ENCODE results near the gene TAF3.
A peak's percentile ranks its signal among the peaks of the same experiment; 100 is the strongest.
"Not testable (repeated sequence)": the region's sequence is repeated elsewhere in the genome, so short reads cannot be mapped to it uniquely, and the experiment has no call there.

Gene TAF3

DNA sequence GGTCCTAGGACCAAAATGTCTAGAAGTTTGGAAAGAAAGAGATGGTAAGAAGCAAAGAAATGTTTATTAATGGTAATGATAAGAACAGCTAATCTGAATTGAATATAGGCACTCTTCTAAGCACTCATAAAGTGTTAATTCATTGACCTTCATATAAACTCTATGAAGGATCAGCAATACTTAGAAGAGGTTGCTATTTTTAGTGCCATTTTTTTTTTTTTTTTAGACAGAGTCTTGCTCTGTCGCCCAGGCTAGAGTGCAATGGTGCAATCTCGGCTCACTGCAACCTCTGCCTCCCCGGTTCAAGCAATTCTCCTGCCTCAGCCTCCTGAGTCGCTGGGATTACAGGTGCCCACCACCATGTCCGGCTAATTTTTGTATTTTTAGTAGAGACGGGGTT lies 36.1 kb upstream of the TAF3 start:
- H3K27me3 ChIP-seq (ENCODE audit: control insufficient read depth in 3 of 3, insufficient read depth in 3 of 3, low read depth in 1 of 3, low read length in 3 of 3); H3K4ac ChIP-seq (ENCODE audit: low read length); H3K23ac ChIP-seq (ENCODE audit: low read depth, low read length, poor library complexity); H3K14ac ChIP-seq (ENCODE audit: low read length); H3K4me3 ChIP-seq (ENCODE audit: low read length in 2 of 2); H3K9ac ChIP-seq (ENCODE audit: low read depth, low read length, poor library complexity); DNase-seq (ENCODE audit: low spot score); H3K9me3 ChIP-seq (replicated peaks in 1 of 2; ENCODE audit: control insufficient read depth in 2 of 2, insufficient read depth in 1 of 2, low read depth in 1 of 2, low read length in 2 of 2); H3K18ac ChIP-seq (ENCODE audit: low read length); H3K4me2 ChIP-seq (ENCODE audit: insufficient read depth, low read length, poor library complexity, severe bottlenecking); H2BK15ac ChIP-seq (ENCODE audit: low read length); H3K4me1 ChIP-seq (ENCODE audit: control insufficient read depth in 2 of 2, insufficient read depth in 1 of 2, low read depth in 1 of 2, low read length in 2 of 2); H4K91ac ChIP-seq (ENCODE audit: low read depth, low read length, poor library complexity); H3K27ac ChIP-seq (replicated peaks; ENCODE audit: low read length); H3K79me1 ChIP-seq (ENCODE audit: low read depth, low read length); H4K8ac ChIP-seq (ENCODE audit: low read depth, low read length); H2AFZ ChIP-seq (ENCODE audit: low read length); H2AK5ac ChIP-seq (ENCODE audit: low read depth, low read length); H2BK12ac ChIP-seq (ENCODE audit: low read length); H2BK120ac ChIP-seq (ENCODE audit: low read depth, low read length); H2BK5ac ChIP-seq (ENCODE audit: low read length): not testable (repeated sequence)
- peaks cover 7 to 72% of the 10 kb centered on the region in 2 donors for H3K36me3 ChIP-seq (replicated peaks in 1 of 2; ENCODE audit: control insufficient read depth in 2 of 2, insufficient read depth in 2 of 2, low read length in 2 of 2)
- WGBS, 2 donors (ENCODE audit: extremely low coverage in 2 of 2, insufficient read length in 2 of 2, insufficient replicate concordance in 1 of 2), result no CpG with 5 or more reads among the region's 6 CpGs

DNA sequence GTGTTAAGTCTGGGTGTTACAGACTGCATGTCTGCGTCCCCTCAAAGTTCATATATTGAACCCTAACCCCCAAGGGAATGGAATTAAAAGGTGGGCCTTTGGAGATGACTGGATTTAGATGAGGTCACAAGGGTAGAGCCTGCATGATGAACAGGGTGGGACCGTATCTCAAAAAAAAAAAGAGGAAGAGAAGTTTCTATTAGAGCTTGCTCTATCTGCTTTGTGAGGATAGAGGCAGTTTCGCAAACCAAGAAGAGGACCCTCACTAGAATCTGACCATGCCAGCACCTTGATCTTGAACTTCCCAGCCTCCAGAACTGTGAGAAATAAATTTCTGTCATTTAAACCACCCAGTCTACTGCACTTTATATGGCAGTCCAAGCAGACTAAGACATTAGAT lies 31.9 kb upstream of the TAF3 start:
- peaks cover 8% of the 10 kb centered on the region for H3K79me1 ChIP-seq (ENCODE audit: low read depth, low read length)
- H2AK5ac ChIP-seq (ENCODE audit: low read depth, low read length), result no peak overlapping the region
- no peak overlapping the region for H3K27ac ChIP-seq (replicated peaks; ENCODE audit: low read length)
- no peak overlapping the region for H3K18ac ChIP-seq (ENCODE audit: low read length)
- H3K4me1 ChIP-seq (ENCODE audit: control insufficient read depth in 2 of 2, insufficient read depth in 1 of 2, low read depth in 1 of 2, low read length in 2 of 2), result peaks cover 4 to 10% of the 10 kb centered on the region in 2 donors
- peaks cover 2 to 41% of the 10 kb centered on the region in 2 donors for H3K36me3 ChIP-seq (replicated peaks in 1 of 2; ENCODE audit: control insufficient read depth in 2 of 2, insufficient read depth in 2 of 2, low read length in 2 of 2)
- no peak for DNase-seq (ENCODE audit: low spot score)
- H3K23ac ChIP-seq (ENCODE audit: low read depth, low read length, poor library complexity), result no peak overlapping the region
- H2BK15ac ChIP-seq (ENCODE audit: low read length), result no peak overlapping the region
- no peak overlapping the region for H2BK5ac ChIP-seq (ENCODE audit: low read length)
- H3K4me2 ChIP-seq (ENCODE audit: insufficient read depth, low read length, poor library complexity, severe bottlenecking), result no peak overlapping the region
- WGBS, 2 donors (ENCODE audit: extremely low coverage in 2 of 2, insufficient read length in 2 of 2, insufficient replicate concordance in 1 of 2), result no CpG with 5 or more reads among the region's 3 CpGs
- no peaks in the 10 kb centered on the region for H3K9me3 ChIP-seq (replicated peaks in 1 of 2; ENCODE audit: control insufficient read depth in 2 of 2, insufficient read depth in 1 of 2, low read depth in 1 of 2, low read length in 2 of 2)
- H2AFZ ChIP-seq (ENCODE audit: low read length), result no peak overlapping the region
- no peak overlapping the region for H4K91ac ChIP-seq (ENCODE audit: low read depth, low read length, poor library complexity)
- no peaks in the 10 kb centered on the region for H3K27me3 ChIP-seq (ENCODE audit: control insufficient read depth in 3 of 3, insufficient read depth in 3 of 3, low read depth in 1 of 3, low read length in 3 of 3)
- H3K4ac ChIP-seq (ENCODE audit: low read length), result no peak overlapping the region
- H2BK120ac ChIP-seq (ENCODE audit: low read depth, low read length), result no peak overlapping the region
- H4K8ac ChIP-seq (ENCODE audit: low read depth, low read length), result no peak overlapping the region
- peak overlapping the region in 1 of 2 donors; percentile 96 for H3K4me3 ChIP-seq (ENCODE audit: low read length in 2 of 2)
- H3K9ac ChIP-seq (ENCODE audit: low read depth, low read length, poor library complexity), result no peak overlapping the region
- no peak overlapping the region for H2BK12ac ChIP-seq (ENCODE audit: low read length)
- H3K14ac ChIP-seq (ENCODE audit: low read length), result no peak overlapping the region

DNA sequence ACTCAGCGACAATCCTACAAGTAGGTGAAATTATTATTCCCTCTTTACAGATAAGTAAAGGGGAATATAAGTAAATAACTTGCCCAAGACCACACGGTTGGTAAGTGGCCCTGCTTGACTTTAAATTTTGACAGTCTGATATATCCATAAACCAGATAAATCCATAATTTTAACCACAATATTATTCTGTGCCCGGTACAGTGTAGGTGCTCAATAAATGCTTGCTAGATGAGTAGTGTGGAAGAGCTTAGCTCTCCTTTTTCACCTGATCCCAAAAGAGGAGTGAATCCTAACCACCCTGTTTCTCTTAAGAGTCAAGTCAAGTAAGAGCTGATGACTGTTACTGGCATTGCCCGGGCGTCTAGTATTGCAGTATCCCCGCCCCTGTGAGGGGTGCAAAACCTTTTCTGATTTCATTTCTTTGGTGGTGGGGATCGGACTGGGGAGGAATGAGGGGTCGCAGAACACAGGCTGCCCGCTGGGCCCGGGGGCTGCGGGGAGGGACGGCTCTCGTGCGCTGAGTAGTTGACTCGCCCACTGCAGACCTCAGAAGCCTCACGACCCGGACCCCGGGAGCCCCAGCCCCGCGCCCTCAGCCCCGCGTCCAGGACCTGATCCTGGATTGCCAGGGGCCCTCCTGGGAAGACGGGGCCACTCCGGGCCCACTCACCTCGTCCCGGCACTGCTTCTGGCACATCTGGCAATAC lies 31.0 kb upstream of the TAF3 start:
- Histone ChIP-seq H2BK12ac (ENCODE audit: low read length) (no peak overlapping the region), H3K79me1 (ENCODE audit: low read depth, low read length) (peaks cover 8% of the 10 kb centered on the region)

DNA sequence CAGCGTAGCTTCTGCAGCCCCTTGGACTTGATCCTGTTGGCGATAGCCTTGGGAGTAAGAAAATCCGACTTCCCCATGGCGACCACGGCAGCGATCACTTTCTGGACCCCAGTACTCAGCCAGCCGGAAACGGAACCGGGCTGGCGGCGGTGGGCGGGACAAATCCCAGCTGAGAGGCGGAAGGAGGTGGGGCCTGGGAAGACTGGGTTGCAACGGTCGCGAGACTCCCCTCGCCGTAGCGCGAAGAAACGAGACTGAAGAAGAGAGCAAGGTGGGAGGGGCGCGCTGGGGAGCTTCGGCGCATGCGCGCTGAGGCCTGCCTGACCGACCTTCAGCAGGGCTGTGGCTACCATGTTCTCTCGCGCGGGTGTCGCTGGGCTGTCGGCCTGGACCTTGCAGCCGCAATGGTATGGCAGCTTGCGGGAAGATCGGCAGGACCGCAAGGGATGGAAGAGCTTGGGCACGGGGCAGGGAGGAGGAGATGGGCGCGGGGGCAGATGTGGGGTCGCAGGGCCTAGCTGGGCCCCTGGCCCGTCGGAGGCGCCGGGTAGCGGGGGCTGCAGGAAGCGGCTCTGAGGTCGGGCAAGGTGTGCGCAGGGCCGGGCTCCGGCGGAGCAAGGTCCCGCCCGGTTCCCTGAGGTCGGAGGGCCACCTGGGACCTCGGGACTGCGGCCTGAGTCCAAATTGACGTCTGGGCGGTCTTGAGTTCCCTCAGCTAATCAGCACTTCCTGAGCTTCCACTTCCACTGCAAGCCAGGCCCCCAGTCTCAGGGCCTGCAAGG lies 30.3 kb upstream of the TAF3 start, which contains the start of the genes ATP5F1C and KIN:
Gene ATP5F1C, plus strand, starts transcription at position 321 of the 782 bp plus-strand sequence. Its CDS starts 31 bp downstream, at position 352.
Gene KIN, minus strand, starts transcription at position 137 of the 782 bp plus-strand sequence. Its CDS starts 60 bp downstream, at position 77.
- Histone ChIP-seq H3K4me3 (ENCODE audit: low read length in 2 of 2) (peak within 1 kb of the TSS; percentile 96), H3K4ac (ENCODE audit: low read length) (no peak within 1 kb of the TSS), H3K18ac (ENCODE audit: low read length) (peak within 1 kb of the TSS; percentile 95), H4K8ac (ENCODE audit: low read depth, low read length) (no peak within 1 kb of the TSS), H4K91ac (ENCODE audit: low read depth, low read length, poor library complexity) (no peak within 1 kb of the TSS), H3K4me2 (ENCODE audit: insufficient read depth, low read length, poor library complexity, severe bottlenecking) (peak within 1 kb of the TSS; percentile 61), H2BK12ac (ENCODE audit: low read length) (no peak within 1 kb of the TSS), H3K4me1 (ENCODE audit: control insufficient read depth in 2 of 2, insufficient read depth in 1 of 2, low read depth in 1 of 2, low read length in 2 of 2) (peaks cover 4 to 10% of the 10 kb centered on the region in 2 donors), H3K79me1 (ENCODE audit: low read depth, low read length) (peaks cover 8% of the 10 kb centered on the region), H3K36me3 (replicated peaks in 1 of 2; ENCODE audit: control insufficient read depth in 2 of 2, insufficient read depth in 2 of 2, low read length in 2 of 2) (peaks cover 2 to 48% of the 10 kb centered on the region in 2 donors), H2AK5ac (ENCODE audit: low read depth, low read length) (peak within 1 kb of the TSS; percentile 34), H3K14ac (ENCODE audit: low read length) (peak within 1 kb of the TSS; percentile 11), H3K9ac (ENCODE audit: low read depth, low read length, poor library complexity) (peak within 1 kb of the TSS; percentile 98), H3K23ac (ENCODE audit: low read depth, low read length, poor library complexity) (peak within 1 kb of the TSS; percentile 94), H2BK15ac (ENCODE audit: low read length) (no peak within 1 kb of the TSS), H3K27ac (replicated peaks; ENCODE audit: low read length) (no peak within 1 kb of the TSS), H2BK120ac (ENCODE audit: low read depth, low read length) (no peak within 1 kb of the TSS), H2BK5ac (ENCODE audit: low read length) (peak within 1 kb of the TSS; percentile 47), H3K27me3 (ENCODE audit: control insufficient read depth in 3 of 3, insufficient read depth in 3 of 3, low read depth in 1 of 3, low read length in 3 of 3) (no peaks in the 10 kb centered on the region), H2AFZ (ENCODE audit: low read length) (peak within 1 kb of the TSS; percentile 92), H3K9me3 (replicated peaks in 1 of 2; ENCODE audit: control insufficient read depth in 2 of 2, insufficient read depth in 1 of 2, low read depth in 1 of 2, low read length in 2 of 2) (no peaks in the 10 kb centered on the region)
- no CpG with 5 or more reads among the region's 59 CpGs for WGBS, 2 donors (ENCODE audit: extremely low coverage in 2 of 2, insufficient read length in 2 of 2, insufficient replicate concordance in 1 of 2)
- peak; percentile 95 for DNase-seq (ENCODE audit: low spot score)

More for the DNA sequence above, 31.0 kb upstream of the TAF3 start:
- no peak overlapping the region for H3K4ac ChIP-seq (ENCODE audit: low read length)
- H3K27ac ChIP-seq (replicated peaks; ENCODE audit: low read length), result no peak overlapping the region
- no CpG with 5 or more reads among the region's 26 CpGs for WGBS, 2 donors (ENCODE audit: extremely low coverage in 2 of 2, insufficient read length in 2 of 2, insufficient replicate concordance in 1 of 2)
- H3K4me3 ChIP-seq (ENCODE audit: low read length in 2 of 2), result peak overlapping the region; percentile 93 to 96
- peak overlapping the region; percentile 91 for H2AFZ ChIP-seq (ENCODE audit: low read length)
- H3K4me2 ChIP-seq (ENCODE audit: insufficient read depth, low read length, poor library complexity, severe bottlenecking), result peak overlapping the region; percentile 61
- no peak overlapping the region for H4K8ac ChIP-seq (ENCODE audit: low read depth, low read length)
- H2BK15ac ChIP-seq (ENCODE audit: low read length), result no peak overlapping the region
- H2AK5ac ChIP-seq (ENCODE audit: low read depth, low read length), result peak overlapping the region; percentile 34
- no peak overlapping the region for H2BK120ac ChIP-seq (ENCODE audit: low read depth, low read length)
- H2BK5ac ChIP-seq (ENCODE audit: low read length), result peak overlapping the region; percentile 47
- H3K9ac ChIP-seq (ENCODE audit: low read depth, low read length, poor library complexity), result peak overlapping the region; percentile 92
- no peak for DNase-seq (ENCODE audit: low spot score)
- no peaks in the 10 kb centered on the region for H3K9me3 ChIP-seq (replicated peaks in 1 of 2; ENCODE audit: control insufficient read depth in 2 of 2, insufficient read depth in 1 of 2, low read depth in 1 of 2, low read length in 2 of 2)
- peaks cover 2 to 44% of the 10 kb centered on the region in 2 donors for H3K36me3 ChIP-seq (replicated peaks in 1 of 2; ENCODE audit: control insufficient read depth in 2 of 2, insufficient read depth in 2 of 2, low read length in 2 of 2)
- H3K27me3 ChIP-seq (ENCODE audit: control insufficient read depth in 3 of 3, insufficient read depth in 3 of 3, low read depth in 1 of 3, low read length in 3 of 3), result no peaks in the 10 kb centered on the region
- peak overlapping the region; percentile 94 for H3K23ac ChIP-seq (ENCODE audit: low read depth, low read length, poor library complexity)
- peaks cover 4 to 10% of the 10 kb centered on the region in 2 donors for H3K4me1 ChIP-seq (ENCODE audit: control insufficient read depth in 2 of 2, insufficient read depth in 1 of 2, low read depth in 1 of 2, low read length in 2 of 2)
- H3K18ac ChIP-seq (ENCODE audit: low read length), result peak overlapping the region; percentile 84
- no peak overlapping the region for H3K14ac ChIP-seq (ENCODE audit: low read length)
- H4K91ac ChIP-seq (ENCODE audit: low read depth, low read length, poor library complexity), result no peak overlapping the region

All from neuronal stem cell (in vitro differentiated cells).